ENCODE data around the gene SMAD3. TPM values are rescaled to one million over a fixed set of nuclear protein-coding genes. Genes with fewer than 3 reads are reported as not detected.

Gene SMAD3
- total RNA-seq, 2 experiments from 2014 or later = 28.7 to 31.0 TPM

DNA sequence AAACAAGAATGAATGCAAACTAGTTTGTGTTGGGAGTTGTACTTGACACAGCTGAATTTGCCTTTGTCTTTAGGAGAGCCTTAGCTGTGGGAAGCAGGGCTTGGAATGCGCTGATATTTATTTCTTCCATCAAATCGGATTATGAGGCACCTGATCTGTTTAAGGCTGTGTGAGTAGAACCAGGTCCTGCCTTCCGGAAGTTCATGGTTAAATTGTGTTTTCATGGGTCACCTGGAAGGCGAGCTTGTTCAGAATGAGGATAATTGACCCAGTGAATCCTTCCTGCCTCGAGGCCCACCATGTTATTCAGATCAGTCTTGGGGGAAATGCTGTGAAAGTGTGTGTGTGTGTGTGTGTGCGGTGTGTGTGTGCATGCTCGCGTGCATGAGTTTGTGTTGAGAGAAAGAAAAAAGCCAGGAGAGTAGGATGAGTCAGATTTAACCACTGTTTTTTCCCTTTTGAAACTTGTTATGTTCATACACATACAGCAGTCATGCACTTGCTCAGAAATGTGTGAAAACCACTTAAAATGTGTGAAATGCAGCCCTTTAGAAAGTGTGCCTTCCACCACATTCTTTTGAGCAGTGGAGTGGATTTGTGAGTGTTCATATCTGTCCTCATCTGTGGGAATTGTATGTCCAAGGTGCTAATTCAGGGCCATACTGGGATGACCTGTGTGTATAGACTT lies 36.7 kb downstream of the SMAD3 start:
- ChIA-PET CTCF (interaction anchor here (0.5 to 4.2 kb wide), 14 partner anchors 10 to 160 kb away, joined by 3 to 26 read pairs (median 4); partner anchors contain the start of gene SMAD3), POLR2A (interaction anchor here (0.9 to 3.3 kb wide), 10 partner anchors 11 to 74 kb away, joined by 3 to 22 read pairs (median 8); partner anchors contain the start of gene SMAD3)

DNA sequence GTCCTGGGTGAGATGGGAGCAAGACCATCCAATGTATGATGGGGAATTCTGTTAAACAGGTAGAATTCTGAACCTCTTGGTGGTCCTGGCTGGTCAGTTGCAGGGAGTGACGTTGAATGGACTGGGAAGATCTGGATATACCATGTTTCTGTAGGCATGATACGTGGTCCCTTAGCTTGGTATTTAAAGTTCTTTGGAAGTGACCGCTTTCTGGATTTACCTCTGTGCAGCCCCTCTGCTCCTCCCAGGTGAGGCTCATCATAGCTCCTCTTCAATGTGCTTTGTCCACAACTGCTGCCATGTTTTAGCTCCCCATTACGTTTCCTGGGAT lies 37.2 kb downstream of the SMAD3 start:
- CTCF ChIA-PET = interaction anchor here (1.2 to 4.2 kb wide), 7 partner anchors 10 to 37 kb away, joined by 3 to 26 read pairs (median 5); partner anchors contain the start of gene SMAD3
- POLR2A ChIA-PET = interaction anchor here (2.2 to 3.3 kb wide), 2 partner anchors 17 to 32 kb away, joined by 8 to 22 read pairs; no protein-coding TSS in a partner anchor

DNA sequence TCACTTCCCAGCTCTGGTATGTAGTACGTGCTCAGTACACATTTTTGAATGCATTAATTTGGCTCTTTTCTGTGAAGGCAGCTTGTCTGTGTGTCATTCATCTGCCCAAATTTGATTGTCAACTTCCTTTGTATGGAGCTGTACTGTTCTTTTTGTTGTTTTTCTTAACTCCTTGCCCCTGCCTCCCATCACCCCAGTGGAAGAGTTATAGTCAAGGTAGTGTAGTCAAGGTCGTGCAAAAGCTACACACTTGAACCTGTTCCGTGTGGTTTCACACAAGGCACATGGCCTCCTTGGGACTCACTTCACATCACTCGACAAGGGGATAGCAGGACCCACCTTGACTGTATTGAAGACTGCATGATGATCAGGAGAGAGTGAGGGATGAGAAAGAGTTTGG lies 37.6 kb downstream of the SMAD3 start:
- CTCF ChIA-PET = interaction anchor here (1.2 to 4.2 kb wide), 4 partner anchors 11 to 18 kb away, joined by 3 to 26 read pairs (median 4); no protein-coding TSS in a partner anchor
- POLR2A ChIA-PET = interaction anchor here (3.3 kb wide), 1 partner anchor 17 kb away, joined by 22 read pairs; no protein-coding TSS in a partner anchor

DNA sequence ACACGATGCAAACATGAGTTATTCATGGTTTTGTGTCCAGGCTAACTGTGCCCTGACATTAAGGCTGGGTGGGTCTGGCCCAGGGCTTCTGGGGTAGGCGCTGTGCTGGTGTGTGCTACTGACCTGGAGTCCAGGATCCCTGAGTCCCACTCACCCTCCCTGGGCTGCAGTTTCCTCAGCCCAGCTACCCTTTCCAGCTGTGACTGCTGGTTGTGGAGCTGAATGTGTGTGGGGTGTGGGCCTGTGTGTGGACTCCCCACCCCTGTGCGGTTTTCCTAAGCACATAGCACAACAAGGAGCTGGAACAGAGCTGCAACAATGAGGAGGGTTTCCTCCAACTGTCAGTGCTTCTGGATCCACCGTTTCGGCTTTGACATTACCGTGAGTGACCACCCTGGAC lies 38.0 kb downstream of the SMAD3 start:
- POLR2A ChIA-PET = interaction anchor here (3.3 kb wide), 1 partner anchor 18 kb away, joined by 22 read pairs; no protein-coding TSS in a partner anchor
- CTCF ChIA-PET = interaction anchor here (1.2 to 4.2 kb wide), 3 partner anchors 11 to 18 kb away, joined by 3 to 26 read pairs (median 5); no protein-coding TSS in a partner anchor

DNA sequence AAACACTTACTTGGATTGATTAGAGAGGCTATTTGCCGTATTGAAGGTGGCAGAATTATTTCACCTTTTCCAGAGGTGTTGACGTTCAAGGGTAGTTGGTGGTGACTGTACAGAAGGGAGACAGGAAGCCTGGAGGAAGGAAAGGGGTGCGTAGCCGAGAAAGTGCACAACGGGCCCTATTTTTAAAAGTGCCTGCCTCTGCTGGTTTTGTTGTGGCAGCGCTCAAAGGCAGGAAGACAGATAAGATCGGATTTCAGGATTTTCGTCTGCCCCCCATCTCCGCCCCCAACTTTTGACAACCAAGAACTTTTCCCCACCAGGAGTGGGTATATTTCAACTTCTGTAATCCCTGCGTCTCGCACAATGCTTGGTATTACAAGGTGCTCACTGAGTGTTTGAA lies 38.5 kb downstream of the SMAD3 start:
- ChIA-PET POLR2A (no interaction called here), CTCF (interaction anchor here (1.5 to 4.2 kb wide), 2 partner anchors 10 to 18 kb away, joined by 5 to 26 read pairs; no protein-coding TSS in a partner anchor)

DNA sequence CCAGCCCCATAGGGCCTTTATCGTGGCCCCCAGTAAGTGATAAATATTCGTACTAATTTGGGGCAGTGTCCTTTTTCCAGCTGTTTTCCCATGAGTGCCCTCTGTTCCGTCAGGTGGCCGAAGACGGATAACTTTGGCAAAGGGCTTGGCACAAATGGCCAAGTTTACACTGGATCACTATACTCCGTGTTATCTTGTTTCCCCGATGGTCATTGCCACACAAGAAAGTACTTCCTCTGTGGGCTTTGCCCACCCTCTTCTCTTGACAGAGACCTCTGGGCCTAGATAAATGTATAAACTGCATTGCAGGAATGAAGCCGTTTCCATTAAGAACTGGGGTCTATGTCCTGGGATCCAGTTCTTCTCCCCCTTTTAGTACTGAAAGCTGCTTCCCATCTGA lies 39.1 kb downstream of the SMAD3 start:
- ChIA-PET POLR2A (no interaction called here), CTCF (no interaction called here)

DNA sequence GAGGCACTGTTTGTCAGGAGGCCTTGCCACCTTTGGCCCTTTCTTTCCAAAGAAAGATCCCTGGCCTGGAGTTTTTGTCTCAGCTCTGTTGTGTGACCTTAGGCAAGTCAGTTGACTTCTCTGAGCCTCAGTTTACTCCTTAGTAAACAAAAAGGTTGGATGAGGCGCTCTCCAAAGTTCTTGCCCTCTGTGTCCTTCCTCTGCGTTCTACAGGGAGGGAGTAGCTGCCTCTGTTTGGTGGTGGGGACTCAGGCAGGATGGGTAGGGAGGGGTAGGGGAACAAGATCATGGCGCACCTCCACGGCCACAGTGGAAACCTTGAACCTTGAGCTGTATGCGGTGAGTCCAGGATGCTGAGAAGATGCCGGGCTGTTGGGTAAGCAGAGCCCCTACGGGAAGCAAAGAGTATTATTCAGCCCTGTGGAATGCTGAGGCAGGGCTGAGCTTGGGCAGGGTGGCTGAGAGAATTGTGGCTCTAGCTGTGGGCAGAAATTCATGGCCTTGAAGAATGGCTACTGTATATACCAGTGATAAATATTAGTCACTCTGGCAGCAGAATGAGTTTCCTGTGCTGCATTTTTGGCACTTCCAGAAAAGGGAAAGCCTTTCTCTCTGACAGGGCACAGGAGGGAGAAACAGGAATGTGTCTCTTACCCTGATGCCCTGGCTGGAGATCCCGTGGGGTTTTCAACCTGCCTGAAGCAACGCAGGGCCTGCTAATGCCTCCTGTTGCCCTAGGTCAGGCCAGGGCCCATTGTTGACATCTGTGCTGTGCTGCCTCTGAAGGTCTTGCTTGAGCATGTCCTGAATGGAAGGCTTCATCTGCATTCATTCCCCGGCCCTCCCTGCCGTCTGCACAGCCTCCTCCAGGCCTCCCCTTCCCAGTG lies 39.9 kb downstream of the SMAD3 start:
- ChIA-PET POLR2A (no interaction called here), CTCF (no interaction called here)

DNA sequence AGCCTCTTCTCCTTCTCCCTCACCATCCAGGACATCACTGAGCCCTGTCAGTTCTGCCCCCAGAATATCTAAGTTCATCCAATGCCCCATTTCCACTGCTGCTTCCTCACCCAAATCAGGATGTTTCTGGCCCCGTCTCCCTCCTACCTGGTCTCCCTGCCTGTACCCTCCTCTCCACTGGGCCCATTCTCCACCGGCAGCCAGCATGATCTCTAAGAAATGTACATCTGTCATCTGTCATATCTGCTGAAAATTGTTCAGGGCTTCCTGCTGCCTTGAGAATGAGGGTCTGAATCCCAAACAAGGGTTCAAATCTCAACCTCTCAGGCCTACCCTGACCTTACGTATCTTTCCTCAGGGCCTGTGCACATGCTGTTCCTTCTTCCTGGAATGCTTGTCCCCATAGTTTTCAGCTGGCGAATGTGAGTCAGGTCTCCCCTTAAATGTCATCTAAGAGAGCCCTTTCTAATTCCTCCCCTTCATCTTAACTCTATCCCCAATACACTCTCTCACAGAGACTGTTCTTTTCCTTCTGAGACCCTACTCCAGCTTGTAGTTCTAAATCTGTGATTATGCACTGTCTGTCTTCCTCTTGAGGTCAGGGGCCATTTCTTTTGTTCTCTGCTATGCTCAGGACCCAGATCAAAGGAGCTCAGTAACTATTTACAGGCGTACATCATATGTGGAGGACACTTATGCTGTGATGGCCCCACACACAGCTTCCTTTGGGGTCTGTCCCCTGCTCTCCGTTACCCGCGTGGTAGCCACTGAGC lies 40.8 kb downstream of the SMAD3 start:
- ChIA-PET CTCF (interaction anchor here (0.7 to 1.0 kb wide), 2 partner anchors 21 to 37 kb away, joined by 3 read pairs; no protein-coding TSS in a partner anchor), POLR2A (interaction anchor here (0.9 kb wide), 1 partner anchor 41 kb away, joined by 3 read pairs; the partner anchor contains the start of gene SMAD3)

DNA sequence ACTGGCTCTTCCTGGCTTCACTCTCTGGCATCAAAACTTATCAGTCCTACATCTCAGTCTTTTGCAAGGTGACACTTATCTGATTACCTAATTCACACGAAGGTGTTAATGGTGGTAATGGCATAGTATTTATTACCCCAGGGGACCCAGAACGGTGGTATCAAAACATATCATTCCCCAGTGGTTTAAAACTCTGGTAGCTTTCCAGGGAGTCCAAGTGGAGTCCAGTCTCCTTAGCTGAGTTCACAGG lies 41.3 kb downstream of the SMAD3 start:
- CTCF ChIA-PET = interaction anchor here (0.7 to 1.0 kb wide), 2 partner anchors 22 to 38 kb away, joined by 3 read pairs; no protein-coding TSS in a partner anchor
- POLR2A ChIA-PET = interaction anchor here (0.9 kb wide), 1 partner anchor 41 kb away, joined by 3 read pairs; the partner anchor contains the start of gene SMAD3

DNA sequence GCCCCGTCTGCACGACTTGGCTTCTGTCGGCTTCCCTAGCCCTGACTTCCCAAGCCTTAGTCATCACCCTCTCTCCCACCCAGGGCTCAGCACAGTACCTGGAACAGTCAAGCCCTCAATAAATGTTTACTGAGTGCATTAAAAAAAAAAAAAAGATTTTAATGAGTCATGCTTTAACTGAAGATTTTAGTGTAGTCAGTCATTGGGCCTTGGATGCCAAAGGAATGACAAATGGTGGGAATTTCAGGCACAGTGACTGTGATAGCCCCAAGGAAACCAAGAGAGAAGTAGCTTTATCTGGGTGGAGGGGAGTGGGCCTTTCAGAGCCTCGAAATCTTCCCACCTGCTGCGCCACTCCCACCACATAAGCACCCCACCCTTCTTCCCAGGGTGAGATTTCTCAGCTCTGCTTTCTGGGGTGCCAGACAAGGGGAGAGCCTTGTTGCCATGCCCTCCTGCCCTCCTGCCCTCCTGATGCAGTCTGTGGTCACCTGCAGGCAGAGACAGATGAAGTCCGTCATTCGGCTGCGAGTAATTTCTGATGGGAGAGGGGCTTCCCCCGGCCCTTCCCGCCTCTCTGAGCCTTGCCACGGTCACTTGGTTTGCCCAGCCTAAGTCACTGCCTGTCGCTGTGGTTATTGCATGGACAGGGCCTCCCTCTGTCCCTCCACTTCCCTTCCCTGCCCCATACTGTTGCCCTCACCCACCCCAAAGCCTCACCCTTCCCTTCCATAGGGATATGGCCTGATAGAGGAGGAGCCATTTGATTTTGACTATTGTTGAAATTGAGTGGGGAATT lies 41.8 kb downstream of the SMAD3 start:
- POLR2A ChIA-PET = interaction anchor here (0.7 to 0.9 kb wide), 2 partner anchors 15 to 42 kb away, joined by 3 to 4 read pairs; partner anchors contain the start of gene SMAD3
- CTCF ChIA-PET = interaction anchor here (0.7 to 1.0 kb wide), 2 partner anchors 22 to 66 kb away, joined by 3 read pairs; no protein-coding TSS in a partner anchor

DNA sequence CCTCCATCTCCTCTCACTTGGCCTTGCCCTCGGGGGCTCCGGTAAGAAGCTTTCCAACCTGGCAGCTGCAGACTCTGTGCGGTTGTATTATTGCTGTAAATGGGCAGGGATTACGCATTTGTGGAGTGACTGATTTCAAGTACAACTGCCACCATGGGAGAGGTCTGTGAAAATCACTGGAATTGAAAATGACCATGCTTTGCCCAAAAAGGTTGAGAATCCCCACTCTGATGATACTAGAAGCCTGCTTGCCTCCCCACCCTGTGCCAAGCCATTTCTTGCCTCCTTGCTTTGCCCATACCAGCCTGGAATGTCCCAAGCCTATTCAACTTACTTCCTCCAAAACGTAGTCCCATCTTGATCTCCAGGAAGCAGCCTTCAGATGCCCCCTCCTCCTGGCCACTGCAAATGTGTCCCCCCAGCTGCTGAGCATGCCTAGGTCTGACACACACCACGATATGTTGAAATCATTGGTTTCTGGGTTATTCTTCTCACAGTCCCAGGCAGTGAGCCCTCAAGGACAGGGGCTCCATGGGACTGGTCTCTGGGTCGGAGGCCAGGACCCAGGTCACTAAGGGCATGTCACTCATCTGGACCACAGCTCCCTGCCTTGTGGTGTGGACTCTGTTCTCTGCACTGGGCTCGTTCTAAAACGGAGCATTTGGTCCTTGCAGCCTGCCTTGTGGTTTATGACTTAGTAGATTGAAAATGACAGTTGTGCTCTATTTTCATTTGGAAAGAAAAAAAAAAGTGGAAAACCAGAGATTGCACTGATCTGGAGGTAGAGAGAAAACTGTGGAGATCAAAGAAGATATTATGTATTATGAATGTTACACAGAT lies 42.9 kb downstream of the SMAD3 start:
- ChIA-PET CTCF (no interaction called here), POLR2A (no interaction called here)

DNA sequence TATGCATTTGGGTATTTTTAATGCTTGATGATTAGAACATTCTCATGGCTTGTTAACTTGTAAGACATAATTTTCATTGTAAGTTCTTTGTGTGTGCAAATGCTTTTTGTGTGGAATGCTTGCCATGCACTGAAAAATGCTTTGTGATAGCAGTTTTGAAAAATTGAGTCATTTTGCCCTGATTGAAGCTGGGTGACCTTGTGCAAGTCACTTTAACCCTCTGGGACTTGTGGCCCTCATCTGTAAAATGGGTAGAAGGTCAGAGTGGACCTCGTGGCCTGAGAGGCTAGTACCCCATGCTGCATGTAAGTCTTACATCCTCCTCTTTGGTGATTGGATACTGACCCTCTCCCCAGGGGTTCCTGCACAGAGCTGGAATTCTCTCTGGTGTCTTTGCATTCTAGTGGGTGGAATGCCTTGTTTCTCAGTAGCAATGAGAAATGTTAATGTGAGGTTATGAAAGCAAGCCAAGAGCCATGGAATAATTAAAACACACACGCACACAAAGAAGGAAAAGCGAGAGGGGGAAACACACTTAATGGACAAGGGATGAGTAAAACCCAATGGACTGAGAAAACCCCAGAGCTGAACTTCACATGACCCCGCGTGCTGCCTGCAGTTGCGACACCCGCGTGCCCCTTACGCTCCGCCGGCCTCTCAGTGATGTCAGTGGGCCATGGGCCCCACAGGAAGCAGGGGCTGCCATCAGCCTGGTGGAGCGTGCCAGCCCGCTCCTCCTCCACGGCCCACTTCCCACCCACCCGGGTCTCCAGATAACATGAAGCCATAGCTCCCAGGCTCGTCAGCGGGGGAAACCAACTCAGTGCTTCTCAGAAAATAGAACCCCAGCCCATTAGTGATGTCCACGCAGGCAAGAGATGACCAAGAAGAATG lies 44.0 kb downstream of the SMAD3 start:
- CTCF ChIA-PET = no interaction called here
- POLR2A ChIA-PET = no interaction called here

DNA sequence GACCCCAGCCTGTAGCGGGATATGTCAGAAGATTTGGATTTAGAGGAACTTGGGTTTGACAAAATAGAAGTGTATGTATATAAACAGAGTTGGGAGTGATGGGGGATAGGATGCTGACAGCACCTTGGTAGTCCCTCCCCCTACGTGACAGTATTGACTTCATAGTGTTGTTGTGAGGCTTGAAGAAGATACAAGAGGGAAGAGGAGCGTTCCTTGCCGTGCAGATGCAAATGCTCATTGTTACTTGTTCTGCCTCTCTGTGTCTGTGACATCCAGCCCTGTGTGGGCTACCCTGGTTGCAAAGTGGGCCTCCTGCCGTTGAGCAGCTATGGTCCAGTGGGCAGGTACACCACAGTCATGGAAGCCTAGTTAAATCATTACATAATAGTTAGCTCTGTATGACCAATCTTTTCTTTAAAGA lies 45.0 kb downstream of the SMAD3 start:
- ChIA-PET CTCF (no interaction called here), POLR2A (no interaction called here)

DNA sequence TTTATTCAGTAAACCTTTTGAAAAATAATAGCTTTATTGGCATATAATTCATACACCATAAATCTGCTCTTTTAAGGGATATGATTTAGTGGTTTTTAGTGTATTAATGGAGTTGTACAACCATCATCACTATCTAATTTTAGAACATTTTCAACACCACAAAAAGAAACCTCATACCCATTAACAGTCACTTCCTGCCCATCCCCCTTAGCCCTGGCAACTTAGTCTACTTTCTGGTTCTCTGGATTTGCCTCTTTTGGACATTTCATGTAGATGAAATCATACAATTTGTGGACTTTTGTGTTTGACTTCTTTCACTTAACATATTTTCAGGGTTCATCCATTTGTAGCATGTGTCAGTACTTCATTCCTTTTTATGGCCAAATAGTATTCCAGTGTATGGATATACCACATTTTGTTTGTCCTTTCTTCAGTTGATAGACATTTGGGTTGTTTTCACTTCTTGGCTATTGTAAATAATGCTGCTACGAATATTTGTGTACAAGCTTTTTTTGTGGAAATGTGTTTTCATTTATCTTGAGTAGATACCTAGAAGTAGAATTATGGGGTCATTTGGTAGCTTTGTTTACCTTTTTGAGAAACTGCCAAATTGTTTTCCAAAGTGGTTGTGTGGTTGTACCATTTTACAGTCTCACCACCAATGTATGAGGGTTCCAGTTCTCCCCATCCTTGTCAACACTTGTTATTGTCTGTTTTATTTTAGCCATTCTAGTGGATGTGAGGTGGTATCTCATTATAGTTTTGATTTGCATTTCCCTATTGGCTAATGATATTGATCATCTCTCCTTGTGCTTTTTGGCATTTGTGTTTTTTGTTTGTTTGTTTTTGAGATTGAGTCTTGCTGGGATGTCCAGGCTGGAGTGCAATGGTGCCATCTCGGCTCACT lies 45.8 kb downstream of the SMAD3 start:
- POLR2A ChIA-PET = no interaction called here
- CTCF ChIA-PET = no interaction called here

DNA sequence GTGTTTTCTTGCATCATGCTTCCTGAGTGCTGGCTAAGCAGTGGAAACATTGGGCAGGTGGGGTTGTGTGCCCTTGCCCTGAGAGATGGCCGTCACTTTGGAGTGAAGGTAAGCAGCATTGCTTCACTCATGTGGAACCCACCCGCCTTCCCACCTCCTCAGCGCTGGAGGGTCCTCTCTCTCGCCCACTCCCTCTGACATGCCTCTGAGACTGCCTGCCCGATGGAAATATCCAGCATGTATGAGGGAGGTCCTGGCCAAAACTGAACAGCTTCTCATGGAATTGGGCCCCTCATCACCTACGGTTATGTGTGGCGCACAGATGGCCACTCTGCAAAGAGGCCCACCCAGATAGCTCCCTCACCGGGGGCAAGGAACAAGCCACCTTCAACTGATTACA lies 48.6 kb downstream of the SMAD3 start:
- CTCF ChIA-PET = interaction anchor here (1.5 to 1.6 kb wide), 2 partner anchors 11 to 45 kb away, joined by 3 to 5 read pairs; no protein-coding TSS in a partner anchor

More for the DNA sequence above, 48.6 kb downstream of the SMAD3 start:
- POLR2A ChIA-PET = no interaction called here

Measured in activated CD8-positive, alpha-beta memory T cell treated with anti-CD3 and anti-CD28 coated beads for 36 hours (primary cell).